Stimulated activated CD4-positive, alpha-beta T cell treated with anti-CD3 and anti-CD28 coated beads, Interleukin-1b, Interleukin-23, amount 100 ng/mL, for 4 hours (primary cell): ENCODE results near the gene CNOT2.

Experiments used
- DNase-seq, 2 donors: peaks; one replicate each; pipeline ENCODE4 v3.0.0-alpha.2; 2020; ENCODE audit warnings: low read depth in 2 of 2

The CNOT2 gene

GRCh38 chr12:70251226-70251625, 8.0 kb downstream of the CNOT2 start:
- no peak for DNase-seq

GRCh38 chr12:70251661-70252060, 8.4 kb downstream of the CNOT2 start:
- DNase-seq = no peak

GRCh38 chr12:70252832-70253231, 9.6 kb downstream of the CNOT2 start:
- no peak for DNase-seq

- DNase-seq = no peak
These were observed 11.0 kb downstream of the CNOT2 start for GRCh38 chr12:70254225-70254624.

- DNase-seq = no peak
These were observed 11.6 kb downstream of the CNOT2 start for GRCh38 chr12:70254846-70255245.

GRCh38 chr12:70255311-70255710, 12.1 kb downstream of the CNOT2 start:
- DNase-seq = no peak

- DNase-seq = no peak
These were observed 15.6 kb downstream of the CNOT2 start for GRCh38 chr12:70258605-70259403.

GRCh38 chr12:70260646-70261045, 17.4 kb downstream of the CNOT2 start:
- no peak for DNase-seq

- DNase-seq = no peak
These were observed 21.0 kb downstream of the CNOT2 start for GRCh38 chr12:70264067-70264867.

GRCh38 chr12:70265132-70265531, 21.9 kb downstream of the CNOT2 start:
- DNase-seq = no peak

GRCh38 chr12:70267550-70267949, 24.3 kb downstream of the CNOT2 start:
- DNase-seq = no peak

GRCh38 chr12:70268972-70269371, 25.7 kb downstream of the CNOT2 start:
- DNase-seq = no peak

GRCh38 chr12:70270108-70270507, 26.9 kb downstream of the CNOT2 start:
- DNase-seq = no peak

GRCh38 chr12:70271025-70271424, 27.8 kb downstream of the CNOT2 start:
- no peak for DNase-seq

- DNase-seq = no peak
These were observed 29.3 kb downstream of the CNOT2 start for GRCh38 chr12:70272510-70272909.

GRCh38 chr12:70275045-70275444, 31.8 kb downstream of the CNOT2 start:
- DNase-seq = no peak

- DNase-seq = no peak
These were observed 34.7 kb downstream of the CNOT2 start for GRCh38 chr12:70277973-70278372.

GRCh38 chr12:70278945-70279344, 35.7 kb downstream of the CNOT2 start:
- DNase-seq = no peak

GRCh38 chr12:70283232-70283631, 40.0 kb downstream of the CNOT2 start:
- no peak for DNase-seq

- no peak for DNase-seq
These were observed 45.6 kb downstream of the CNOT2 start for GRCh38 chr12:70288817-70289216.

GRCh38 chr12:70290116-70290515, 46.9 kb downstream of the CNOT2 start:
- DNase-seq = no peak

GRCh38 chr12:70292017-70292776, 49.0 kb downstream of the CNOT2 start:
- no peak for DNase-seq
